ENCODE data around the gene LMAN2.
A peak's percentile ranks its signal among the peaks of the same experiment; 100 is the strongest.

LMAN2 gene

DNA sequence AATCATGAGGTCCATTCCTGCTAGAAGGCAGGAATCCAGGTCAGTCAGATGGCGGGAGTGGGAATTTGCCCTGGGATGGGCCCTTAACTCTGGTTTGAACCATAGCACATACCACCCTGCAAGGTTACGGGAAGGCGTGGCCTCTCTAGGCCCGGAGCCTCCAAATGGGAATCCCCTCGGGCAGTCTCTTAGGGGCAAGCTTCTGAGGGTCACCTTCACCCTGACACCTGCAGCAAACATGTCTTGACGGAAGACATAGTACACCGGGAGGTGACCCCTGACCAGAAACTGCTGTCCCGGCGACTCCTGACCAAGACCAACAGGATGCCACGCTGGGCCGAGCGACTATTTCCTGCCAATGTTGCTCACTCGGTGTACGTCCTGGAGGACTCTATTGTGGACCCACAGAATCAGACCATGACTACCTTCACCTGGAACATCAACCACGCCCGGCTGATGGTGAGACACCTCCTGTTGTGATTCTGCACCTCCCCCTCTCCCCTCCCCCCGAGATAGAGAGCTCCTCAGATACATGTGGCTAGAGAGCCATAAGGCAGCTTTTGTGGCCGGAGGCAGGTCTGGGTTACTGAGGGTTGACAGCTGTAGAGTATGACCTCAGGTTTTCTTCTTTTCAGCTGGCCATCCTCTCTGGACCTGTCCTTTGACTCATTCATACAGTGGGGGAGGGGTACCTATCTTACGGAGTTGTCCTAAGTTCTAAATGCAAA, 46.9 kb downstream of the LMAN2 start:
- no peak for DNase-seq

DNA sequence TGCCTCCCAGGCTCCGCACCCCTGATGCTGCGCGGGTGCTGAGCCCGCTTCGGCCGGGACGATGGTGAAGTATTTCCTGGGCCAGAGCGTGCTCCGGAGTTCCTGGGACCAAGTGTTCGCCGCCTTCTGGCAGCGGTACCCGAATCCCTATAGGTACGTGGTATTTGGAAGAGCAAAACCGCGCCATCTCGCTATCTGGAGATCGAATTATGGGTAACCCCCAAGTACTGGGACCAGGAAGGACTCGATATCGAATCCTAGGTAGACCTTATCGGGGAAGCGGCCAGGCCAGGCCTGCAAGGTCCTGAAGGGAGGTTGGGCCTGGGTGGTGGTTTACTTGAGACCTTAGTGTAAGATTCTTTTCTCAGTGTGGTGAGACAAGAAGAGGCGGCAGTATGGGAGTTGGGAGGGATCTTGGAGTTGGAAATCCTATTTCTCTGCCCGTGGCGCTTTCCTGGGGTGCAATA, 47.5 kb downstream of the LMAN2 start:
- no peak for DNase-seq

DNA sequence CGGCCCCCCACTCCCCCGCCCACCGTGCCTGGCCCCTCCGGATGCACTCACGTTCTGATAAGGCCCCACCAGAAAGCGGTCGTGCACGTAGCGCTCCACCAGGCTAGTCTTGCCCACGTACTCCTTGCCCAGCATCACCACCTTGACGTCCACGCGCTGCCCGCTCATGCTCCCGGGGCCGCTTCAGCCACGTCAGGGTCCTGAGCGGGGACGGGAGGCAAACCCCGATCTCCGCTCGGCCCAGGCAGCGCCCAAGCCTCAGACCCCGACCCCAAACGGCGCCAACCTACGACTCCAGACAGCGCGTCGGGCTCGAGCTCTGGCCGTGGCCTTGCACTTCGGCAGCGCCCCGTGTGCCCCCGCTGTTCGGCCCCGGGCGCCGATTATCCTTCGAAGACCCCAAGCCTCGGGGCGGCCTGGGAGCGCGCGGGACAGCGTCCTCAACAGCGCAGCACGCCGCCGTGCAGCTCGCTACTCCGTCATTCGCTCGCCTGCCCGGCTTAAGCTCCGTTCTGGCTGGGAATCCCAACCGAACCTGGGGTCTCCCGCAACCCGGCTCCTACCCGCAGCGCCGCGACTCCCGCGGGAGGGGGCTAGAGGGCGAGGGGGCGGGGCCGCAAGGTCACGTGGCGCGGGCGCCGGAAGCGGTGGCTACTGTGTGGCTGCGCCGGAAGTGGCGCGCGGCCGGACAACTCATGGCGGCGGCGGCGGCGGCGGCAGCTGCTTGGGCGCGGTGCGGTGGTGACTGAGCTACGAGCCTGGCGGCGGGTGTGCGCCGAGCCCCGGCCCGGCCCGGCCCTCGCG, 48.1 kb downstream of the LMAN2 start, which contains the start of the genes PRELID1 and RAB24:
TSS of gene PRELID1 (plus strand) at position 679 of the 804 bp plus-strand sequence. CDS start 187 bp downstream, outside the sequence.
TSS of gene RAB24 (minus strand) at position 599 of the 804 bp plus-strand sequence. CDS start at position 168, 431 bp downstream.
- DNase-seq, result peak; percentile 91

DNA sequence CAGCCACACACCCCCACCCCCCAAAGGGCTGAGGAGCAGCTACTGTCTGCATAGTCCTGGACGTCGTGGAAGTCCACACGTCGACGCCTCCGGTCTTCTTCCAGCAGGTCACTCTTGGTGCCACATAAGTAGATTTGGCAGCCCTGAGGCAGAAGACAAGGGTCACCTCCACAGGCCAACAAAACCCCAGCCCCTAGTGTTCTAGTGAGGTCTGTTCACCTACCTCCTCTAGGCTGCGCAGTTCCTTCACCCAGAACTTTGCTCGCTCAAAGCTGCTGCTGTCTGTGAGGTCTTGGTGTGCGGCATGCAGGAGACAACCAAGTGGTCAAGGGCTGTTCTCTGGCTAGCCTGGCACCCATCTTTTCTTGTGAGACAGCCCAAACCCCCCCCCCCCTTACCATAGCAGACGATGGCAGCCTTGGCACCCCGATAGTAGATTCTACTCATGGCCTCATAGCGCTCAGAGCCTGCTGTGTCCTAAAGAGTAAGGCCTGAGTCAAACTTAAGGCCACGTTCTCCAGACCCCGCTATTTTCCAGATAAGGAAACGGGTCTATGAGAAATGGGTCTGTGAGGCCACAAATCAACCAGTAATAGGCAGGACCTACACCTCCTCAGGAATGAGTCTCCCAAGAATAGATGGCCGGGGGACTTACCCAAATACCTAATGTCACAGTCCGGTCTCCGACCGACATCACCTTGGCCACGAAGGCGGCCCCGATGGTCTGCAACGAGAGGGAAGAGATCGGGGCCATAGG, 48.9 kb downstream of the LMAN2 start:
- no peak for DNase-seq

DNA sequence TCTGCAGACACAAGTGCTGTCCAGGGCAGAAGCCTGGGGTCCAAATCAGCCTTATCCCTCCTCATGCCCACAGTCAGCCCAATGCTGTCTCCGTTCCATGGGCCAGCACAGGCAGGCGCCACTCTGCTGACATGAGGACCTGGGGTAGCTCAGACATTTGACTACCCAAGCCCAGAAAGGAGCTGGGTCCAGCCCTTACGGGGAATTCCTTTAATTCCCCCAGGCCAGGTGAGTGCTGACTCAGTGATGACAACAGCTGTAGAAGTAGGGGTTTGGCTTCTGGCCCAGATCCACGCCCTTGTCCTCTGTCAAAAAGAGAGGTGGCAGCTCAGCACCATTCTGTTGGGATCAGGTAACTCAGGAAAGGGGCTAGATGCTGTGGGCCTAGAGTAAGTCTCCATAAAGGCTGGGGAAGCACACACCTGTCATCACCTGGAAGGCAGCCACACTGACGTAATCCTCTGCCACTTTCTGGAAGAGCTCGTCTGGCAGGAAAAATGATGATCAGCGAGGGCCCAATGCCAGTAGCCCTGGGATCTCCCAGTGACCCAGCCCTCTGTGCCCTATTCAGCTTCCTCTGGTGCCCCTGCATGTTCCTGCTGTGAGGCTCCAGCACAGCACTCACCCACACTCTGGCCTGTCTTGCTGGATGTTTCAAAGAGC, 49.8 kb downstream of the LMAN2 start:
- no peak for DNase-seq

DNA sequence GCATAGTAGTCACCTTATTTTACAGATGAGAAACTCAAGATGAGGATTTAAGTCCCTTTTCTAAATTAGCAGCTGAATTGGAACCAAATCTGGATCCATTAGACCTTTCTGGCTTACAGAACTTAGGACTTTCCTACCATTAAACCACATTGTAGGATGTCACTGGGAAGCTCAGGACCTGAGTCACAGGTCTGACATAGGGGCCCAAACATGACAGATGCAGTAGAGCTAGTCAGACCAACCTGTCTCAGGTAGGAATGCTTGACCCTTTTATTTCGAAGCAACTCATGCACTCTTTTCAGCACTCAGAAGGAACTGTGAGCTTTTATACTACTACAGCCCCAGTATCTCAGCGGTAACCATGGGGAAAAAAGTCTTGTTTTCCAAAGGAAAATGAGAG, 50.5 kb downstream of the LMAN2 start:
- DNase-seq, result no peak

DNA sequence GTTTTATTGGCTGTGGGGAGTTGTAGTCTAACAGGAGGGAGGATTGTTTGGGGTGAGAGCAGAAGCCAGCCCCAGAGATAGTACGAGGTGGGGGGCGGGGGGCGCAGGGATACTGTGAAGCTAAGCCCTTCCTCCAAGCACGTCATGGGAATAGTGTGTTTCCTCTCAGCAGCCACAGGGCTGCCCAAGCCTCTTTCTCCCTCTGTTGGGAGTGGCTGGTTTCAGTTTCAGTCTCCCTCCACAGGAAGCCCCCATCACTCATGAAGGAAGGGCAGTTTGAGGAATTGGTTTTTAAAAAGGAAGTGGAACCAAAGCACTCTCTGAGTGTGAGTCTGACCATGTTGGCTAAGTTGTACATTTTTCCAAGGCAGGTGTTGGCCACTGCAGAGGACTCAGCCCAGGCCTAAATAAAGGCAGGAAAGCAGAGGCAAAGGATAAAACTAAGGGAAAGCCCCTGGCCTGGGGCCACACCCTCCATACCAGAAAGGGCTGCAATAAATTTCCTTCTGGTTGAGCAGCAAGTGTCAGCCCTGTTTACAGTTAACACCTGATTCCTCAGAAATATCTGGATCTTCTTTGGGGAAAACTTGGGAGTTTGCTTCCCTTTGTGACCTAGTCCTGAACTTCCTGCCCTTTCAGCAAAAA, 51.1 kb downstream of the LMAN2 start:
- DNase-seq, result peak; percentile 78

DNA sequence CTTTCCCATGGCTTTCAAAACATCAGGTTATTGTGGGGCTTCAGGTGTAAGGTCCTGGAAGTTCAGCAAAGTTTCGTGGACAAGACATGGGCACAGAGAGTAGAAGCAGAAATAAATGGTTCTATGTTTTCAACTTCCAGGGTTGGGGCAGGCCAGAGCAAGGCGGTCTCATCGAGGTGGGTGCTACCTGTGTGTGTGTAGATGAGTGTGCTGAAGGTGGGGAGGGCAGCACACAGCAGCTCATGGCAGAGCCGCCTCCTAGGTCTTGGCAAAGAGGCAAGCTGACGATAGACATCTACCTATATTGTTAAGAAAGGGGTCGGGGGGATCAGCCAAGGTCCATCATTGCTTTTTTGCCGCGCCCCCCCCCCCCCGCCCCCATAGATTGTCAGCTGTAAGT, 51.8 kb downstream of the LMAN2 start:
- DNase-seq, result no peak

DNA sequence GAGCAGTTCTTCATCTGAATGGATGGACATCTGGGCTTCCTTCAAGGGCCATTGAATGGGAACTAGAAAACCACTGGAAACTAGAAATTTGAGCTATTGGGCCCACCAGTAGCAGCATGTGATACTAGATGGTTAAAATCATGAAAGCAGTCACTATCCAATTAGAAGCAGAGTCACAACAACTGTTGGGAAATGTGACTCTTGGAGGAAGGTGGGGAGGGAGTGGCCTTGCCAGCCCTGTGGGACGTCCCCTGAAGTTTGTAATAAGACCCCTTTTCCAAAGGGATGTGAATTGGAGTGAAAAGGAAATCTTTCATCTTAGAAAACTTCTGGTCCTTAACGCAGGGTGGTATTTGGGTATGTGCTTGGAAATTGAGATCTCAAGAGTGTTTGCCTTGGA, 53.5 kb downstream of the LMAN2 start:
- no peak for DNase-seq

DNA sequence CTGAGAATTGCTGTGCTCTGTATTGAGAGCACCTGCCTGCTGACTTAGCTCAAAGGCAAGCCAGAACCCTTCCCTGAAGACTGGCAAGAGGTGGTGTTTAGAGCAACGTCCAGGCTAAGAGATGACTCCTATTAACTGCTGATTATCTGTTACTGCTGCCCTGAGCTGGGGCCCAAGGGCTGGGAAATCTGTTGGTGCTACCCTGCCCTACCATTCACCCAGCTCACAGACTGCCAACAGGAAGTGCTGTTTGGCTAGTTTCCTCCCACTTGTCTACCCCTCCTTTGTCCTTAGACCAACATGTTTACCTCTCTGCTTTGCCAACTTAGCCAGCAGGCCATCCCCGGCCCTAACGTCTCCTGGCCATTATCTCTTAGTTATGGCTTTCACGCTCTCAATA, 54.9 kb downstream of the LMAN2 start:
- DNase-seq, result no peak

DNA sequence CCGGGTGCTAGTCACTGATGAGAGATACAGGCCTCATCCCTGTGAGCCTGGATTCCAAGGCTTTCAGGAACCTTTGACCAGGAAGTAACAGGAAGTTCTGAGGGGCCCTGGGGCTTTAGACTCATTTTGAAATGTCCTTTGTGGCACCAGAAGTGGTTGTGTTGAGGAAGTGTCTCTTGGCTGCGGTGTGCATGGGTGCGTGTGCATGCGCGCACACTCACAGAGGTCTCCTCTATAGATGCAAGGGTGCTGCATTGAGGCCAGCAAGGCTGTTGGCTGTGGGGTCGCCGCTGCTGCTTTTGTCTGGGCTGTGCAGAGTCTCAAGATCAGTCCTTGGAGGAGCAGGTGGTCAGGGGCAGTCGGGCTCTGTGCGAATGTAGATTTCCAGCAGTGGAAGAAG, 55.5 kb downstream of the LMAN2 start:
- no peak for DNase-seq

DNA sequence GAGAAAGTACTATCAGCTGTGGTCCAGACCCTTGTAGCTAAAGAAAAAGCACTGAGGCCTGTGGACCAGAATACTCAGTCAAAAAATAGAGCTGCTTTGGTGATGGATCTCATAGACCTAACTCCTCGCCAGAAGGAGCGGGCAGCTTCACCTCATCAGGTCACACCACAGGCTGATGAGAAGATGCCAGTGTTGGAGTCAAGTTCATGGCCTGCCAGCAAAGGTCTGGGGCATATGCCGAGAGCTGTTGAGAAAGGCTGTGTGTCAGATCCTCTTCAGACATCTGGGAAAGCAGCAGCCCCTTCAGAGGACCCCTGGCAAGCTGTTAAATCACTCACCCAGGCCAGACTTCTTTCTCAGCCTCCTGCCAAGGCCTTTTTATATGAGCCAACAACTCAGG, 56.8 kb downstream of the LMAN2 start:
- no peak for DNase-seq

DNA sequence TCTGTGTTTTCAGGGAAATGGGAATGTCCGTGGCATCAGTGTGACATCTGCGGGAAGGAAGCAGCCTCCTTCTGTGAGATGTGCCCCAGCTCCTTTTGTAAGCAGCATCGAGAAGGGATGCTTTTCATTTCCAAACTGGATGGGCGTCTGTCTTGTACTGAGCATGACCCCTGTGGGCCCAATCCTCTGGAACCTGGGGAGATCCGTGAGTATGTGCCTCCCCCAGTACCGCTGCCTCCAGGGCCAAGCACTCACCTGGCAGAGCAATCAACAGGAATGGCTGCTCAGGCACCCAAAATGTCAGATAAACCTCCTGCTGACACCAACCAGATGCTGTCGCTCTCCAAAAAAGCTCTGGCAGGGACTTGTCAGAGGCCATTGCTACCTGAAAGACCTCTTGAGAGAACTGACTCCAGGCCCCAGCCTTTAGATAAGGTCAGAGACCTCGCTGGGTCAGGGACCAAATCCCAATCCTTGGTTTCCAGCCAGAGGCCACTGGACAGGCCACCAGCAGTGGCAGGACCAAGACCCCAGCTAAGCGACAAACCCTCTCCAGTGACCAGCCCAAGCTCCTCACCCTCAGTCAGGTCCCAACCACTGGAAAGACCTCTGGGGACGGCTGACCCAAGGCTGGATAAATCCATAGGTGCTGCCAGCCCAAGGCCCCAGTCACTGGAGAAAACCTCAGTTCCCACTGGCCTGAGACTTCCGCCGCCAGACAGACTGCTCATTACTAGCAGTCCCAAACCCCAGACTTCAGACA, 57.5 kb downstream of the LMAN2 start:
- DNase-seq, result no peak

DNA sequence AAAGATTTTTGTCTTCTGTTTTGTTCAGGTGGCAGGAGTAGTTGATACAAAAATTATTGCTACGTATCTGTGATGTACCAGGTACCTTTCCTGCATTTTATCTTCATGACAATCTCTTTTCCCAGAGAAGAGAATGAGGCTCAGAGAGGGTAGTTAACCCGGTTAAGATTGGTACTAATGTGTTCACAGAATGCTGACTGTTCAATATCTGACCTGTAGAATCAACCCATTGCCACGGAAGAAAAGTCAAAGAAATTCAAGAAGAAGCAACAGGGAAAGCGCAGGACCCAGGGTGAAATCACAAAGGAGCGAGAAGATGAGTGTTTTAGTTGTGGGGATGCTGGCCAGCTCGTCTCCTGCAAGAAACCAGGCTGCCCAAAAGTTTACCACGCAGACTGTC, 59.7 kb downstream of the LMAN2 start:
- no peak for DNase-seq

DNA sequence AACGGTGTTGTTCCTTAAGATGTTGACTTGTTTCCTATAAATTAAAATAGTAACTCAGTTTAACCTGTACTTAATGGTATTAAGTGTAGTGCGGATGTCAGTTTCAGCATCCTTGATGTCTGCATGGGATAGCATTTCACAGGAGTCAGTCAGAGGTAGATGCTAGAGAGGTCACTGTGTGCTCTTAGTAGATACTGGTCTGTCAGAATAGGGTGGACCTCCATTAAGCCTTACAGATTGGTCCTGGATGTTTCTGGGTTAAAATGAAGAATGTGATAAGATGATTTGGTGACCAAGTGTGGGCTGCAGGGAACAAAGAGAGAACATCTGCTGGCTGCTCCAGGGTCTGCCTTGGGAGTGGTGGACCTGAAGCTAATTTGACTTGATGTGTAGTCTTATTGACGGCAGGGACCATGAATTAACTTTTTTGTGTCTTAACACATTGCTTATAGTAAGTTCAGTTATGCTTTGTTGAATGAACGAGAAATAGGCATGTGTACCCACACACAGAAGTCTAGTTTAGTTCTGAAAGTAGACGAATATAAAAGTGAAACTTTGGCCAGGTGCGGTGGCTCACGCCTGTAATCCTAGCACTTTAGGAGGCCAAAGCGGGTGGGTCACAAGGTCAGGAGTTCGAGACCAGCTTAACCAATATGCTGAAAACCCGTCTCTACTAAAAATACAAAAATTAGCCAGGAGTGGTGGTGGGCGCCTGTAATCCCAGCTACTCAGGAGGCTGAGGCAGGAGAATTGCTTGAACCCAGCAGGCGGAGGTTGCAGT, 60.5 kb downstream of the LMAN2 start:
- no peak for DNase-seq

DNA sequence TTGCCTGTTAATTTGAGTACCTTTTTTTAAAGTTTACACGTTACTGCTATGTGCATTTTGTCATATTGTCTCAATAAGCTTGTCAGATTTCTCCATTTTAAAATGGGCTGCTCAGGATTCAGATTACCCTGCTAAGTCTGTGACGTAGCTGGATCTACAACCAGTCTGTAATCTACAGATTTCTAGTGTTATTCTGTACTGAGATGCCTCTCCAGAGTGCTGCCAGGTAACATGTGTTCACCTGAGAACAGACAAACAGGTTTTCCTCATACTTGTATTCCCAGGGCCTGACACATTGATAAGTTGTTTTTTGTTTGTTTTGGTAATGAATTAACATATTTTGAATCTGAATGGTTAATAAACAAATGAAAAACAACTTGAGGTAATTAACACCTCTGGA, 63.3 kb downstream of the LMAN2 start:
- no peak for DNase-seq
